ENCODE data around the gene NOC3L. TPM values are rescaled to one million over a fixed set of nuclear protein-coding genes. Genes with fewer than 3 reads are reported as not detected.

Gene NOC3L
- total RNA-seq, 1 donor from 2014 or later, result 21.1 TPM

- H3K36me3 Mint-ChIP-seq, result peaks cover 14% of the 10 kb centered on the region
- H3K27me3 Mint-ChIP-seq, result no peaks in the 10 kb centered on the region
- H3K4me1 Mint-ChIP-seq (ENCODE audit: unreplicated experiment), result no peaks in the 10 kb centered on the region
- no peak for DNase-seq (ENCODE audit: extremely low spot score, unreplicated experiment)
- TF ChIP-seq CTCF (conservative IDR thresholded peaks at IDR 0.05), result no peak
- H3K4me3 Mint-ChIP-seq, result no peak overlapping the region
- H3K27ac Mint-ChIP-seq, result no peak overlapping the region
- H3K9me3 Mint-ChIP-seq, result no peaks in the 10 kb centered on the region
These were observed 18.1 kb downstream of the NOC3L start for GRCh38 chr10:94344522-94345122.

DNA sequence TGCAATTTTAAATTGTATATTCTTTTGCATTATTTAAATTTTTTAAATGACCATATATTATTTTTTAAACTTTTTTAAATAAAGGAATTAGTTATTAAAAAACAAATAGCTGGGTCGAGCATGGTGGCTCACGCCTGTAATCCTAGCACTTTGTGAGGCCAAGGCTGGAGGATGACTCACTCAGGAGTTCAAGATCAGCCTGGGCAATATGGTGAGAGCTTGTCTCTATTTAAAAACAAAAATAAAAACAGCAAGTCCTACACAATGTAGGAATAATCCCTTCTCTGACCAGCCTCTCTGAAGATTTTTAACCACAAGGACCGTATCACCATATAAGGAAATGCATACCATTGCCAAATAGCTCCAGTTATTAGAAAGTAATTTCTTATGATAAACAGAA lies 19.6 kb downstream of the NOC3L start:
- TF ChIP-seq CTCF (conservative IDR thresholded peaks at IDR 0.05), result no peak
- no peaks in the 10 kb centered on the region for H3K27me3 Mint-ChIP-seq
- H3K4me3 Mint-ChIP-seq, result no peak overlapping the region
- no peaks in the 10 kb centered on the region for H3K9me3 Mint-ChIP-seq
- H3K4me1 Mint-ChIP-seq (ENCODE audit: unreplicated experiment), result no peaks in the 10 kb centered on the region
- no peak overlapping the region for H3K27ac Mint-ChIP-seq
- DNase-seq (ENCODE audit: extremely low spot score, unreplicated experiment), result no peak
- H3K36me3 Mint-ChIP-seq, result peaks cover 25% of the 10 kb centered on the region

DNA sequence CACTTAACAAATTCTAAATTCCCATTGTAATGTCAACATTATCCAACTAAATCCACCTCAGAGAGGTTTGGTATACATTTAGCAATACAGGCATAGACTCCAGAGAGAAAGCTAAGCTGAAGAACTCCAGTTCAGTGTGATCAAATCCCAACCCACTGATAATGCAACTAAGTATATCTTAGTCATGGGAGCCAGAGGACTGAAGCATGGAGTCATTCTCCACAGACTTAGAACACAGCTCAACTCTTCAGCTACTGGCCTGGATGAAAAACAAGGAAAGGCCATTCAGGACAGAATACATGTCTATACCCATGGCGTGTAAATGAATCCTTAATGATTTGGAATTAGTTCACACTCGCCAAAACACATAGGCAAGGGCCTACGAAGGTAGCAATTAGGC lies 27.9 kb downstream of the NOC3L start:
- H3K27ac Mint-ChIP-seq, result no peak overlapping the region
- no peaks in the 10 kb centered on the region for H3K27me3 Mint-ChIP-seq
- no peaks in the 10 kb centered on the region for H3K9me3 Mint-ChIP-seq
- DNase-seq (ENCODE audit: extremely low spot score, unreplicated experiment), result no peak
- no peaks in the 10 kb centered on the region for H3K4me1 Mint-ChIP-seq (ENCODE audit: unreplicated experiment)
- H3K4me3 Mint-ChIP-seq, result no peak overlapping the region
- TF ChIP-seq CTCF (conservative IDR thresholded peaks at IDR 0.05), result no peak
- peaks cover 39% of the 10 kb centered on the region for H3K36me3 Mint-ChIP-seq

GRCh38 chr10:94333051-94333450 lies 29.7 kb downstream of the NOC3L start:
- H3K4me1 Mint-ChIP-seq (ENCODE audit: unreplicated experiment), result no peaks in the 10 kb centered on the region
- no peak for DNase-seq (ENCODE audit: extremely low spot score, unreplicated experiment)
- H3K36me3 Mint-ChIP-seq, result peaks cover 26% of the 10 kb centered on the region
- no peaks in the 10 kb centered on the region for H3K9me3 Mint-ChIP-seq
- TF ChIP-seq CTCF (conservative IDR thresholded peaks at IDR 0.05), result no peak
- no peaks in the 10 kb centered on the region for H3K27me3 Mint-ChIP-seq
- no peak overlapping the region for H3K4me3 Mint-ChIP-seq
- H3K27ac Mint-ChIP-seq, result no peak overlapping the region

DNA sequence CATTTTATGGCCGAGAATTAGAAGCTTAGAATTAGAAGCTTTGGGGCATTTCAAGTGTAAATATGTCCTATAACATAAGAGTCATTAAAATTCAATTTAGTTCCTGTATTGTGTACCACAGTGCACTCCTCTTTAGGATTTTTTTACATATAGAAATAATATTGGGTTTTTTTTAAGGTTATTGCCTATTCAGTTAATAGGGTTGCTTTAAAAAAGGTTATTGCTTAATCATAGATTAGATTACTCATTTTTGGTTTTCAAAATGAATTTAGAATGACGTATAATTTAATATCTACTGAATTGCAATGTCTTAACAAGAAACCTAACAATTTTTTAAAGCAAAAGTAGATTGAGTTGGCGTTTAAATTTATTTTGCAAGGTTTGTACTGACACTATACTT lies 34.1 kb downstream of the NOC3L start:
- no peak overlapping the region for H3K4me3 Mint-ChIP-seq
- H3K4me1 Mint-ChIP-seq (ENCODE audit: unreplicated experiment), result no peaks in the 10 kb centered on the region
- H3K9me3 Mint-ChIP-seq, result no peaks in the 10 kb centered on the region
- DNase-seq (ENCODE audit: extremely low spot score, unreplicated experiment), result no peak
- no peak for TF ChIP-seq CTCF (conservative IDR thresholded peaks at IDR 0.05)
- H3K27ac Mint-ChIP-seq, result no peak overlapping the region
- H3K27me3 Mint-ChIP-seq, result no peaks in the 10 kb centered on the region
- H3K36me3 Mint-ChIP-seq, result peaks cover 12% of the 10 kb centered on the region

- Mint-ChIP-seq H3K27ac (no peak overlapping the region), H3K9me3 (no peaks in the 10 kb centered on the region), H3K4me3 (no peak overlapping the region), H3K27me3 (no peaks in the 10 kb centered on the region), H3K4me1 (ENCODE audit: unreplicated experiment) (no peaks in the 10 kb centered on the region), H3K36me3 (peaks cover 12% of the 10 kb centered on the region)
- DNase-seq (ENCODE audit: extremely low spot score, unreplicated experiment), result no peak
- no peak for TF ChIP-seq CTCF (conservative IDR thresholded peaks at IDR 0.05)
These were observed 35.1 kb downstream of the NOC3L start for GRCh38 chr10:94327649-94328048.
